ENCODE results near the gene MRPL11. TPM values are rescaled to one million over a fixed set of nuclear protein-coding genes. Genes with fewer than 3 reads are reported as not detected.

The MRPL11 gene
- total and polyA plus RNA-seq, 10 of the 15 experiments (the other 5 are each of a cell fraction or from before 2014, with no cell fraction given) = 43.5 to 248 (median 109) TPM

- TF ChIP-seq RELB (IDR thresholded peaks at IDR 0.05; ENCODE audit: low read depth) (peak; percentile 43; the same call in 1 of the 2 replicates), GATAD2B (conservative IDR thresholded peaks at IDR 0.05; ENCODE audit: low read depth) (peak; percentile 54; the same call in 1 of the 2 replicates), SP1 (IDR thresholded peaks at IDR 0.05; ENCODE audit: low read depth, low read length) (peak; percentile 70), CHD2 (IDR thresholded peaks at IDR 0.05; ENCODE audit: borderline replicate concordance, low read depth, low read length) (peak; percentile 69), HDGF (IDR thresholded peaks at IDR 0.05) (peak; percentile 91), BRCA1 (IDR thresholded peaks at IDR 0.05; ENCODE audit: low read depth, low read length) (no peak)
Observed at GRCh38 chr11:66466225-66467033, 27.8 kb upstream of the MRPL11 start, which contains the start of gene PELI3 (continued).

- Histone ChIP-seq H3K4me2 (ENCODE audit: control insufficient read depth, insufficient read depth) (peak overlapping the region; percentile 77), H3K4me1 (ENCODE audit: control insufficient read depth, insufficient read depth, low read length) (peaks cover 14% of the 10 kb centered on the region), H3K27me3 (replicated peaks in 1 of 2; ENCODE audit: control insufficient read depth in 2 of 2, insufficient read depth in 2 of 2, low read length in 1 of 2) (no peaks in the 10 kb centered on the region), H2AFZ (ENCODE audit: control insufficient read depth, low read depth, low read length) (peak overlapping the region; percentile 90), H3K27ac (ENCODE audit: control insufficient read depth, insufficient read depth) (no peak overlapping the region), H3K36me3 (ENCODE audit: control insufficient read depth in 2 of 2, insufficient read depth in 2 of 2, low read length in 1 of 2) (no peaks in the 10 kb centered on the region), H3K9ac (ENCODE audit: control insufficient read depth, insufficient read depth, low read length) (no peak overlapping the region; the same call in 1 of the 2 replicates), H3K9me3 (replicated peaks; ENCODE audit: control insufficient read depth, insufficient read depth, low read length) (no peaks in the 10 kb centered on the region; the same call in 1 of the 3 replicates), H3K79me2 (ENCODE audit: control insufficient read depth, insufficient read depth, low read length) (no peaks in the 10 kb centered on the region), H4K20me1 (ENCODE audit: control insufficient read depth, insufficient read depth) (no peaks in the 10 kb centered on the region), H3K4me3 (peak overlapping the region; percentile 81)
- POLR2A ChIA-PET = interaction anchor here (1.2 to 2.7 kb wide), 6 partner anchors 14 to 151 kb away, joined by 3 to 13 read pairs (median 6); partner anchors contain the start of genes ACTN3, DPP3, MRPL11 and RBM14
- in situ Hi-C loops (cut with MboI) = no loop called here
- intact Hi-C loops (cut with micrococcal nuclease; ENCODE audit: unreplicated experiment) = no loop called here
- CTCF ChIA-PET = interaction anchor here (0.5 to 4.5 kb wide), 6 partner anchors 13 to 757 kb away, joined by 3 to 46 read pairs (median 8); partner anchors contain the start of genes DPP3 and MRPL11
- DNase-seq (ENCODE audit: low read depth, low spot score) = no peak
- ATAC-seq = peak; percentile 15
- 42% methylated on average over 19 of the region's 19 CpGs for WGBS (ENCODE audit: insufficient coverage, insufficient replicate concordance, low lambda C conversion rate, missing lambda C conversion rate)
- RAD21 ChIA-PET (ENCODE audit: unreplicated experiment) = interaction anchor here (1.0 to 1.5 kb wide), 6 partner anchors 13 to 213 kb away, joined by 4 to 16 read pairs (median 6); partner anchors contain the start of genes ACTN3, DPP3, YIF1A and ZDHHC24
- FAIRE-seq = no peak
- BruUV-seq (replicated peaks) = no TSS peak
- SMC1A ChIA-PET (ENCODE audit: uncharacterized antibody, unreplicated experiment) = interaction anchor here (0.9 kb wide), 1 partner anchor 27 kb away, joined by 5 read pairs; the partner anchor contains the start of gene MRPL11
- TF ChIP-seq, protein P1, sequence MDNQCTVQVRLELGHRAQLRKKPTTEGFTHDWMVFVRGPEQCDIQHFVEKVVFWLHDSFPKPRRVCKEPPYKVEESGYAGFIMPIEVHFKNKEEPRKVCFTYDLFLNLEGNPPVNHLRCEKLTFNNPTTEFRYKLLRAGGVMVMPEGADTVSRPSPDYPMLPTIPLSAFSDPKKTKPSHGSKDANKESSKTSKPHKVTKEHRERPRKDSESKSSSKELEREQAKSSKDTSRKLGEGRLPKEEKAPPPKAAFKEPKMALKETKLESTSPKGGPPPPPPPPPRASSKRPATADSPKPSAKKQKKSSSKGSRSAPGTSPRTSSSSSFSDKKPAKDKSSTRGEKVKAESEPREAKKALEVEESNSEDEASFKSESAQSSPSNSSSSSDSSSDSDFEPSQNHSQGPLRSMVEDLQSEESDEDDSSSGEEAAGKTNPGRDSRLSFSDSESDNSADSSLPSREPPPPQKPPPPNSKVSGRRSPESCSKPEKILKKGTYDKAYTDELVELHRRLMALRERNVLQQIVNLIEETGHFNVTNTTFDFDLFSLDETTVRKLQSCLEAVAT (IDR thresholded peaks at IDR 0.05) = no peak
- no peak for TF ChIP-seq HDGF (IDR thresholded peaks at IDR 0.05)
- TF ChIP-seq, protein P2, sequence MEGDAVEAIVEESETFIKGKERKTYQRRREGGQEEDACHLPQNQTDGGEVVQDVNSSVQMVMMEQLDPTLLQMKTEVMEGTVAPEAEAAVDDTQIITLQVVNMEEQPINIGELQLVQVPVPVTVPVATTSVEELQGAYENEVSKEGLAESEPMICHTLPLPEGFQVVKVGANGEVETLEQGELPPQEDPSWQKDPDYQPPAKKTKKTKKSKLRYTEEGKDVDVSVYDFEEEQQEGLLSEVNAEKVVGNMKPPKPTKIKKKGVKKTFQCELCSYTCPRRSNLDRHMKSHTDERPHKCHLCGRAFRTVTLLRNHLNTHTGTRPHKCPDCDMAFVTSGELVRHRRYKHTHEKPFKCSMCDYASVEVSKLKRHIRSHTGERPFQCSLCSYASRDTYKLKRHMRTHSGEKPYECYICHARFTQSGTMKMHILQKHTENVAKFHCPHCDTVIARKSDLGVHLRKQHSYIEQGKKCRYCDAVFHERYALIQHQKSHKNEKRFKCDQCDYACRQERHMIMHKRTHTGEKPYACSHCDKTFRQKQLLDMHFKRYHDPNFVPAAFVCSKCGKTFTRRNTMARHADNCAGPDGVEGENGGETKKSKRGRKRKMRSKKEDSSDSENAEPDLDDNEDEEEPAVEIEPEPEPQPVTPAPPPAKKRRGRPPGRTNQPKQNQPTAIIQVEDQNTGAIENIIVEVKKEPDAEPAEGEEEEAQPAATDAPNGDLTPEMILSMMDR (IDR thresholded peaks at IDR 0.05 in 2 of 3, conservative IDR thresholded peaks at IDR 0.05 in 1 of 3; ENCODE audit: control insufficient read depth in 2 of 3, extremely low read depth in 1 of 3, insufficient read depth in 1 of 3, low read depth in 3 of 3, low read length in 3 of 3) = no peak
- no peak for TF ChIP-seq CEBPB (IDR thresholded peaks at IDR 0.05; ENCODE audit: borderline replicate concordance in 1 of 2, low read depth in 2 of 2, low read length in 2 of 2)
- no peak for TF ChIP-seq ELK1 (IDR thresholded peaks at IDR 0.05; ENCODE audit: low read depth, low read length)
- TF ChIP-seq RBBP5 (conservative IDR thresholded peaks at IDR 0.05) = no peak
Observed at GRCh38 chr11:66465373-66466224, 27.0 kb upstream of the MRPL11 start.

Measured in GM12878 (cell line).